AG04450 (cell line): ENCODE data around the gene NIP7. TPM values are rescaled to one million over a fixed set of nuclear protein-coding genes. Genes with fewer than 3 reads are reported as not detected.
A peak's percentile ranks its signal among the peaks of the same experiment; 100 is the strongest.

Source experiments
- CTCF ChIA-PET: fragments of 300-600, 350-600 bp; formaldehyde crosslinking; extraction: SDS; loops from one replicate; lab custom pipeline; 2022; ENCODE audit warnings: antibody characterized with exemption, inconsistent platforms; lab: Charles Lee
- POLR2A ChIA-PET: fragments of 350-600 bp; formaldehyde crosslinking; extraction: SDS; loops from one replicate; lab custom pipeline; 2021; ENCODE audit warnings: antibody characterized with exemption, inconsistent platforms; lab: Yijun Ruan, JAX
- DNase-seq: peaks from one replicate; pipeline ENCODE4 v3.0.0-alpha.2; 2011; ENCODE audit warnings: low read depth, low spot score
- H3K27ac ChIP-seq: one replicate; pipeline ENCODE4 v1.5.1; 2012; ENCODE audit warnings: low read depth, low read length, control low read depth
- H3K27me3 ChIP-seq: one replicate; pipeline ENCODE4 v1.6.0; 2012; ENCODE audit warnings: low read length; ENCODE audit not compliant: control insufficient read depth, insufficient read depth
- H3K4me3 ChIP-seq: 2 replicates; pipeline ENCODE4 v1.5.1; 2011; ENCODE audit warnings: mild to moderate bottlenecking, low read depth, low read length, control low read depth
- H3K9me3 ChIP-seq: 2 replicates; pipeline ENCODE4 v1.5.1; 2012; ENCODE audit warnings: low read length; ENCODE audit not compliant: control insufficient read depth, insufficient read depth
- polyA plus RNA-seq: library from polyadenylated mRNA; depleted of rRNA; stranded (reverse); fragments of >200 nt; gene quantifications from 2 replicates; pipeline ENCODE4 v1.2.3, GENCODE V29; 2011
- TF ChIP-seq, protein P1 (sequence below): IDR thresholded peaks from 2 replicates; pipeline ENCODE4 v1.5.1; 2011; ENCODE audit warnings: low read depth, low read length, control low read depth, inconsistent platforms

Gene NIP7
- polyA plus RNA-seq, 1 experiment, result 12.1 TPM

DNA sequence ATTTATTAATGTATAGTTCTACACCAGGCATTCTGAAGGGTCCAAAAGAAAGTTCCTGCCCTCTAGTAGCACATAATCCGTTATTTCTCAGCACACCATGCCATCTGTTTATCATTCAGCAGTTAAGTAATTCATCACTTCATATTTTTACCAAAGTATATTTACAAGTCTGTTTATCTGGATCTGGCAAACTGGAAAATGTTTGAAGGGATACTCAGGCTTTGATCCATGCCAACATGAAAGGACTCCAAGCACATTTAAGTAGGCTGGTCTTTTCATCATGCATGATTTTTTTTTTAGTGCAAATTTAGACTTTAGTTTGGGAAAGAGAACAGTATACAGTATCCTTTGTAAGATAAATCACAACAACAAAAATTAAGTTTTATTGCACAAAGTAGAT lies 32.5 kb upstream of the NIP7 start:
- H3K4me3 ChIP-seq, result no peak overlapping the region
- H3K27ac ChIP-seq, result no peak overlapping the region
- no peak for DNase-seq
- H3K9me3 ChIP-seq, result no peaks in the 10 kb centered on the region; the same call in 1 of the 2 replicates
- TF ChIP-seq, protein P1, sequence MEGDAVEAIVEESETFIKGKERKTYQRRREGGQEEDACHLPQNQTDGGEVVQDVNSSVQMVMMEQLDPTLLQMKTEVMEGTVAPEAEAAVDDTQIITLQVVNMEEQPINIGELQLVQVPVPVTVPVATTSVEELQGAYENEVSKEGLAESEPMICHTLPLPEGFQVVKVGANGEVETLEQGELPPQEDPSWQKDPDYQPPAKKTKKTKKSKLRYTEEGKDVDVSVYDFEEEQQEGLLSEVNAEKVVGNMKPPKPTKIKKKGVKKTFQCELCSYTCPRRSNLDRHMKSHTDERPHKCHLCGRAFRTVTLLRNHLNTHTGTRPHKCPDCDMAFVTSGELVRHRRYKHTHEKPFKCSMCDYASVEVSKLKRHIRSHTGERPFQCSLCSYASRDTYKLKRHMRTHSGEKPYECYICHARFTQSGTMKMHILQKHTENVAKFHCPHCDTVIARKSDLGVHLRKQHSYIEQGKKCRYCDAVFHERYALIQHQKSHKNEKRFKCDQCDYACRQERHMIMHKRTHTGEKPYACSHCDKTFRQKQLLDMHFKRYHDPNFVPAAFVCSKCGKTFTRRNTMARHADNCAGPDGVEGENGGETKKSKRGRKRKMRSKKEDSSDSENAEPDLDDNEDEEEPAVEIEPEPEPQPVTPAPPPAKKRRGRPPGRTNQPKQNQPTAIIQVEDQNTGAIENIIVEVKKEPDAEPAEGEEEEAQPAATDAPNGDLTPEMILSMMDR, result no peak
- H3K27me3 ChIP-seq, result no peaks in the 10 kb centered on the region
- CTCF ChIA-PET, result no interaction called here
- POLR2A ChIA-PET, result no interaction called here

- ChIA-PET POLR2A (no interaction called here), CTCF (interaction anchor here (0.7 kb wide), 1 partner anchor 155 kb away, joined by 3 read pairs; no protein-coding TSS in a partner anchor)
- TF ChIP-seq, protein P1, result no peak
- Histone ChIP-seq H3K27ac (no peak overlapping the region), H3K27me3 (no peaks in the 10 kb centered on the region), H3K4me3 (no peak overlapping the region), H3K9me3 (no peaks in the 10 kb centered on the region; the same call in 1 of the 2 replicates)
- DNase-seq, result no peak
Observed at GRCh38 chr16:69307856-69308255, 31.7 kb upstream of the NIP7 start.

GRCh38 chr16:69309316-69309715 lies 30.3 kb upstream of the NIP7 start:
- Histone ChIP-seq H3K27ac (no peak overlapping the region), H3K27me3 (no peaks in the 10 kb centered on the region), H3K9me3 (no peaks in the 10 kb centered on the region; the same call in 1 of the 2 replicates), H3K4me3 (no peak overlapping the region)
- TF ChIP-seq, protein P1, result no peak
- ChIA-PET CTCF (interaction anchor here (1.5 kb wide), 1 partner anchor 159 kb away, joined by 7 read pairs; no protein-coding TSS in a partner anchor), POLR2A (no interaction called here)
- DNase-seq, result no peak

GRCh38 chr16:69310653-69311532 lies 28.7 kb upstream of the NIP7 start, which contains the start of gene VPS4A:
VPS4A (plus strand) TSS chr16:69311350; CDS start chr16:69311512, 162 bp downstream.
- Histone ChIP-seq H3K4me3 (peak within 1 kb of the TSS; percentile 86), H3K9me3 (no peaks in the 10 kb centered on the region; the same call in 1 of the 2 replicates), H3K27ac (peak within 1 kb of the TSS; percentile 75), H3K27me3 (no peaks in the 10 kb centered on the region)
- TF ChIP-seq, protein P1, result peak; percentile 75
- ChIA-PET CTCF (interaction anchor here (0.6 to 1.5 kb wide), 15 partner anchors 9 to 161 kb away, joined by 3 to 9 read pairs (median 4); no protein-coding TSS in a partner anchor), POLR2A (no interaction called here)
- peak; percentile 92 for DNase-seq
